T-helper 2 cell treated with Interferon-gamma antibody and Interleukin-4, amounts not matched to agents 5 μg/mL and 100 μg/mL, for 36 hours (primary cell): ENCODE measurements around the gene CCDC178.

Experiments used
- DNase-seq: peaks from one replicate; pipeline ENCODE4 v3.0.0; 2021; ENCODE audit warnings: low spot score
- H3K27ac Mint-ChIP-seq: one replicate; pipeline ENCODE4 v1.8.0; 2021; ENCODE audit warnings: mild to moderate bottlenecking, mixed read lengths
- H3K27me3 Mint-ChIP-seq: one replicate; pipeline ENCODE4 v1.8.0; 2021; ENCODE audit warnings: low read depth, mixed read lengths
- H3K36me3 Mint-ChIP-seq: one replicate; pipeline ENCODE4 v1.8.0; 2021; ENCODE audit warnings: low read depth, mixed read lengths
- H3K4me1 Mint-ChIP-seq: one replicate; pipeline ENCODE4 v1.8.0; 2021; ENCODE audit warnings: low read depth, mixed read lengths
- H3K4me3 Mint-ChIP-seq: one replicate; pipeline ENCODE4 v1.8.0; 2022; ENCODE audit warnings: mild to moderate bottlenecking, moderate library complexity, mixed read lengths
- H3K9me3 Mint-ChIP-seq: one replicate; pipeline ENCODE4 v1.8.0; 2021; ENCODE audit warnings: mixed read lengths

The CCDC178 gene

DNA sequence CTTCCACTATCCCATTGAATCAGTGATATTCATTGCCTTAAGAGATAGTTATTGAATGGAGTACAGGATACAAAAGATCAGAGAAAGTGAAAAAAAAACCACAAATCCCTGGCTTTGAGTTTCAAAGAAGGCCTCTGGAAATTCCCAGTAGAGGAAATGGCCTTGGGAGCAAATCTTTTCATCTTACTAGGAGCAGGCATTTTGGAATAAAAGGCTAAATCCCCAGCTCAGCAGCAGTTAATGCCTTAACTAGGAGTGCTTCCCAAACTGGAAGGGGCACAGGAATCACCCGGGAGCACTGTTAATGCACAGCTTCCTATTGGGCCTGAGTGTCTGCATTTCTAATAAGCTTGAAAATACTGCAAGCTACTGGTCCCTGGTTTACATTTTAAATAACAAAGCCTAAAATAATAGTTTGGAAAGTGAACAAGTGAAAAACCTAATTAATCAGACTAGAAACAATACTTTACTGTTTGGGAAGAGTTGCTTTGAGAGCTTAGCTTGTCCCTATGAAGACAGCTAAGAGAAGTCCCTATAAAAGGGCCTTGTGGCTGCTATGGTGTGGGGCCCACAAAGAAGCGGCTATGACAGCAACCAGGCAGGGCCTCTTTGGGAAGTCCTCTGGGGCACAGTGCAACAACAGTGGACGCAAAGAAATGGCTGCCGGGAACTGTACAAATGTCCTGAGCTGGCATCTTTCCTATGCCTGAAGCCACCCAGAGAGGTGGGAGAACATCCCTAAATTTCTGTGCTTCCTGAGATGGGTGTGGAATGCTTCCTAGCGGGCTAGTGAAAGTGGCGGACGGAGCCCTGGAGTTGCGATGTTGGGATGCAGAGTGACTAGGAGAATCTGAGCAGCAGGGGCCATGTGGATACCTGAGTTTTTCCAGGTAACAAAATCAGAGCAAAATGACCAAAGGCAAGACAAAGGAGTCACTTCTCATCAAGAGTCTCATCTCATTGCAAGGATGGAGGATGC lies 550.6 kb downstream of the CCDC178 start:
- Mint-ChIP-seq H3K4me3 (no peak overlapping the region), H3K36me3 (no peaks in the 10 kb centered on the region), H3K27ac (no peak overlapping the region), H3K9me3 (no peaks in the 10 kb centered on the region), H3K4me1 (no peaks in the 10 kb centered on the region), H3K27me3 (no peaks in the 10 kb centered on the region)
- no peak for DNase-seq

DNA sequence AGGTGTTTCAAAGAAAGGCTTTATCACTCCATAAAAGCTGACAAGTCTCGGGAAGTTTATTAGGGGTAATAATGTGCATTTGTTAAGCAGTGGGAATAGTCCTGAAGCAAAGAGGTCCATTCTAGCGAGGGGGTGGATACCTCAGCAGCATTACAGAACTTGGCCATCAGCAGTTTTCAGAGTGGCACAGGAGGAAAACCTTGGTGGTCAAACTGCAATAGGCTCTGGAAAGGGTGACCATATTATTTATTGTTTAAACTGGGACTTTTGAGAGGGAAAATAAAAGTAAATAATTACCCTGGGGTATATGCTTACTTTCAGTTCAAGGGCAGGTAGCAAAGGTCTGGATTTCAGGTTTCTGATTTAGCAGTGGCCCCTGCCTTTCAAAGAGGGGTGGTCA lies 552.2 kb downstream of the CCDC178 start:
- no peaks in the 10 kb centered on the region for H3K9me3 Mint-ChIP-seq
- DNase-seq = no peak
- H3K27me3 Mint-ChIP-seq = no peaks in the 10 kb centered on the region
- no peak overlapping the region for H3K27ac Mint-ChIP-seq
- H3K4me3 Mint-ChIP-seq = no peak overlapping the region
- no peaks in the 10 kb centered on the region for H3K36me3 Mint-ChIP-seq
- no peaks in the 10 kb centered on the region for H3K4me1 Mint-ChIP-seq
